SU-DHL-6 (cell line): ENCODE measurements around the gene GINS2.

ENCODE experiments used
- EZH2phosphoT487 ChIP-seq: fragments of 200-600 bp; sonication (generic), shearing (Covaris generic); conservative IDR thresholded peaks from 2 replicates; pipeline ENCODE4 v1.6.1; 2018; ENCODE audit warnings: mild to moderate bottlenecking, antibody characterized with exemption, low read length, moderate library complexity, mixed read lengths
- TF ChIP-seq, protein P1 (sequence below): fragments of 200-600 bp; sonication (generic); IDR thresholded peaks from one replicate; pipeline ENCODE4 v1.5.1; 2017; ENCODE audit warnings: antibody characterized with exemption, mild to moderate bottlenecking, low read length, moderate library complexity; ENCODE audit not compliant: insufficient read depth, poor library complexity, severe bottlenecking

DNA sequence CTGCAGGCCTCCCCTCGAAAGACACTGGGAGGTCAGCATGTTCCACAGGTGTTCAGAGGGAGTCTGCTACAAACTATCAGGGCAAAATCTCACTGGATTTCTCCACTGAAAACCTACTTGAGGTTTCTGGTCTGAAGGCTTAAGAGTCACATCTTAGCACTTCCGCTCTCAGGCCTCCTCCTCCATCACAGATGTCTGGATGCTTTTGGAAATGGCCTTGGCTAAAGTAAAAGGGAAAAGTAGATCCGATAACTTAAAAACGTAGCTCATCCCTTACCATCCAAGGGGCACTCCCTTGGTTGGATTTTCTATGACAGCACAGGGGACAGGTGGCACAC lies 14.4 kb downstream of the GINS2 start:
- TF ChIP-seq, protein P1, sequence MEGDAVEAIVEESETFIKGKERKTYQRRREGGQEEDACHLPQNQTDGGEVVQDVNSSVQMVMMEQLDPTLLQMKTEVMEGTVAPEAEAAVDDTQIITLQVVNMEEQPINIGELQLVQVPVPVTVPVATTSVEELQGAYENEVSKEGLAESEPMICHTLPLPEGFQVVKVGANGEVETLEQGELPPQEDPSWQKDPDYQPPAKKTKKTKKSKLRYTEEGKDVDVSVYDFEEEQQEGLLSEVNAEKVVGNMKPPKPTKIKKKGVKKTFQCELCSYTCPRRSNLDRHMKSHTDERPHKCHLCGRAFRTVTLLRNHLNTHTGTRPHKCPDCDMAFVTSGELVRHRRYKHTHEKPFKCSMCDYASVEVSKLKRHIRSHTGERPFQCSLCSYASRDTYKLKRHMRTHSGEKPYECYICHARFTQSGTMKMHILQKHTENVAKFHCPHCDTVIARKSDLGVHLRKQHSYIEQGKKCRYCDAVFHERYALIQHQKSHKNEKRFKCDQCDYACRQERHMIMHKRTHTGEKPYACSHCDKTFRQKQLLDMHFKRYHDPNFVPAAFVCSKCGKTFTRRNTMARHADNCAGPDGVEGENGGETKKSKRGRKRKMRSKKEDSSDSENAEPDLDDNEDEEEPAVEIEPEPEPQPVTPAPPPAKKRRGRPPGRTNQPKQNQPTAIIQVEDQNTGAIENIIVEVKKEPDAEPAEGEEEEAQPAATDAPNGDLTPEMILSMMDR, result no peak
- TF ChIP-seq EZH2phosphoT487, result no peak
